Fibroblast of skin of right quadriceps (primary cell): ENCODE measurements around the gene APBB3.

ENCODE experiments used
- DNase-seq: peaks from one replicate; pipeline ENCODE4 v3.0.0-alpha.2; 2013

APBB3 gene

GRCh38 chr5:140574165-140574564 is 9.8 kb upstream of the APBB3 start:
- DNase-seq, result no peak

- DNase-seq, result no peak
Measured at GRCh38 chr5:140573683-140574082, 9.3 kb upstream of the APBB3 start.

- DNase-seq, result no peak
Measured at GRCh38 chr5:140571105-140571504, 6.7 kb upstream of the APBB3 start.

GRCh38 chr5:140570488-140570887 is 6.1 kb upstream of the APBB3 start:
- DNase-seq, result no peak

- no peak for DNase-seq
Measured at GRCh38 chr5:140570058-140570457, 5.7 kb upstream of the APBB3 start.

- DNase-seq, result no peak
Measured at GRCh38 chr5:140569197-140569596, 4.8 kb upstream of the APBB3 start.

GRCh38 chr5:140568443-140569063 is 4.2 kb upstream of the APBB3 start:
- no peak for DNase-seq

GRCh38 chr5:140567871-140568270 is 3.5 kb upstream of the APBB3 start:
- no peak for DNase-seq

- no peak for DNase-seq
Measured at GRCh38 chr5:140567136-140567818, 2.9 kb upstream of the APBB3 start.

- no peak for DNase-seq
Measured at GRCh38 chr5:140566665-140567064, 2.3 kb upstream of the APBB3 start.

GRCh38 chr5:140565780-140566095 is 1.3 kb upstream of the APBB3 start:
- no peak for DNase-seq

- DNase-seq, result no peak
Measured at GRCh38 chr5:140565024-140565779, 804 bp upstream of the APBB3 start.

- no peak for DNase-seq
Measured at GRCh38 chr5:140563596-140563995, 802 bp downstream of the APBB3 start.

GRCh38 chr5:140561753-140562523 is 2.5 kb downstream of the APBB3 start:
- DNase-seq, result no peak

- no peak for DNase-seq
Measured at GRCh38 chr5:140560227-140560626, 4.2 kb downstream of the APBB3 start.

GRCh38 chr5:140558542-140558941 is 5.9 kb downstream of the APBB3 start:
- DNase-seq, result no peak

GRCh38 chr5:140557965-140558364 is 6.4 kb downstream of the APBB3 start:
- no peak for DNase-seq

- DNase-seq, result peak; percentile 88
Measured at GRCh38 chr5:140557136-140557805, 7.1 kb downstream of the APBB3 start, which contains the start of gene SRA1. Gene SRA1, minus strand, starts transcription at chr5:140557473. Its CDS starts 21 bp downstream, at chr5:140557452.

- no peak for DNase-seq
Measured at GRCh38 chr5:140556438-140556837, 8.0 kb downstream of the APBB3 start.

- no peak for DNase-seq
Measured at GRCh38 chr5:140555747-140556312, 8.6 kb downstream of the APBB3 start.

- no peak for DNase-seq
Measured at GRCh38 chr5:140554454-140554853, 9.9 kb downstream of the APBB3 start.

GRCh38 chr5:140553657-140554056 is 10.7 kb downstream of the APBB3 start:
- DNase-seq, result no peak
